T-cell (primary cell): Measurements from ENCODE around the gene BEAN1. TPM values are rescaled to one million over a fixed set of nuclear protein-coding genes. Genes with fewer than 3 reads are reported as not detected.
"Not testable (repeated sequence)": the region's sequence is repeated elsewhere in the genome, so short reads cannot be mapped to it uniquely, and the experiment has no call there.

Source experiments
- ATAC-seq, 4 experiments: fragments of 200-7000 bp in 3 of 4; fragments of 150-1000 bp in 1 of 4; cut with Tn5 transposase; replicated peaks in 1 of 4; 1 replicate in 3 of 4; 2 replicates in 1 of 4; pipeline ENCODE4 v1.10.0; 2021; ENCODE audit warnings: moderate library complexity in 3 of 4, mild to moderate bottlenecking in 2 of 4, moderate number of reproducible peaks in 1 of 4
- CTCF ChIA-PET, 2 donors: fragments of 300-600 bp; sonication (Branson Sonifier 250); formaldehyde crosslinking; loops; one replicate each; lab custom pipeline; 2022; ENCODE audit warnings: antibody characterized with exemption in 2 of 2; lab: Charles Lee
- POLR2A ChIA-PET, 2 donors: fragments of 300-600 bp; sonication (Branson Sonifier 250); formaldehyde crosslinking; loops; one replicate each; lab custom pipeline; 2022; ENCODE audit warnings: antibody characterized with exemption in 2 of 2; lab: Charles Lee
- DNase-seq, 35 experiments: peaks; one replicate each; pipeline versions ENCODE4 v3.0.0 to v3.0.0-alpha.2; 2013 to 2023
- H3K27ac ChIP-seq: one replicate; pipeline ENCODE4 v1.5.1; 2013; ENCODE audit warnings: low read length
- H3K27me3 ChIP-seq, 2 experiments: replicated peaks in 1 of 2; 1 replicate in 1 of 2; 2 replicates in 1 of 2; pipeline versions ENCODE4 v1.6.1 to v1.7.0; 2013; ENCODE audit warnings: low read length in 1 of 2, mixed read lengths in 1 of 2; ENCODE audit not compliant: control insufficient read depth in 2 of 2, insufficient read depth in 2 of 2; ENCODE audit errors: extremely low read depth in 1 of 2
- H3K36me3 ChIP-seq, 2 donors: 1 replicate in 1 of 2; 2 replicates in 1 of 2; pipeline versions ENCODE4 v1.6.1 to v1.7.0; 2013; ENCODE audit warnings: low read length in 1 of 2; ENCODE audit not compliant: control insufficient read depth in 2 of 2, insufficient read depth in 1 of 2; ENCODE audit errors: extremely low read depth in 1 of 2
- H3K4me1 ChIP-seq, 2 experiments: 1 replicate in 1 of 2; 2 replicates in 1 of 2; pipeline versions ENCODE4 v1.6.1 to v1.7.0; 2013; ENCODE audit warnings: low read length in 2 of 2, mixed read lengths in 1 of 2; ENCODE audit not compliant: insufficient read depth in 2 of 2, control insufficient read depth in 1 of 2; ENCODE audit errors: extremely low read depth in 1 of 2
- H3K4me3 ChIP-seq, 2 donors: 1 replicate in 1 of 2; 2 replicates in 1 of 2; pipeline versions ENCODE4 v1.5.1 to v1.7.0; 2013; ENCODE audit warnings: mild to moderate bottlenecking in 2 of 2, low read length in 1 of 2, moderate library complexity in 1 of 2; ENCODE audit not compliant: control insufficient read depth in 1 of 2; ENCODE audit errors: extremely low read depth in 1 of 2
- H3K9me3 ChIP-seq: 2 replicates; pipeline ENCODE4 v1.7.0; 2013
- H3K27ac Mint-ChIP-seq, 2 donors: one replicate each; pipeline ENCODE4 v1.8.0; 2020 to 2021; ENCODE audit warnings: mild to moderate bottlenecking in 2 of 2, mixed read lengths in 2 of 2
- H3K27me3 Mint-ChIP-seq, 2 donors: one replicate each; pipeline ENCODE4 v1.8.0; 2021 to 2022; ENCODE audit warnings: mixed read lengths in 2 of 2
- H3K36me3 Mint-ChIP-seq: one replicate; pipeline ENCODE4 v1.8.0; 2021; ENCODE audit warnings: mixed read lengths
- H3K4me1 Mint-ChIP-seq, 3 donors: one replicate each; pipeline ENCODE4 v1.8.0; 2020 to 2022; ENCODE audit warnings: mixed read lengths in 3 of 3, mild to moderate bottlenecking in 1 of 3
- H3K4me3 Mint-ChIP-seq, 3 donors: one replicate each; pipeline ENCODE4 v1.8.0; 2020 to 2022; ENCODE audit warnings: mild to moderate bottlenecking in 3 of 3, mixed read lengths in 3 of 3, moderate library complexity in 3 of 3
- H3K9me3 Mint-ChIP-seq, 3 donors: one replicate each; pipeline ENCODE4 v1.8.0; 2020 to 2022; ENCODE audit warnings: mixed read lengths in 3 of 3
- WGBS: methylation state at CpG from one replicate; pipeline ENCODE4 v1.1.5; 2013; ENCODE audit warnings: missing lambda C conversion rate; ENCODE audit not compliant: insufficient coverage; 5-methylcytosine and 5-hydroxymethylcytosine counted together
- total RNA-seq, 35 experiments: library from RNA in 6 of 35; stranded (reverse) in 6 of 35; fragments of 120-200 nt in 1 of 35; gene quantifications; one replicate each; pipeline versions ENCODE4 v1.2.1 to v1.2.4 and lab custom pipeline; 2013 to 2026

BEAN1 gene
- total RNA-seq, 5 donors from 2014 or later (not counting 1 experiment from before 2014, with no cell fraction given), result not detected

DNA sequence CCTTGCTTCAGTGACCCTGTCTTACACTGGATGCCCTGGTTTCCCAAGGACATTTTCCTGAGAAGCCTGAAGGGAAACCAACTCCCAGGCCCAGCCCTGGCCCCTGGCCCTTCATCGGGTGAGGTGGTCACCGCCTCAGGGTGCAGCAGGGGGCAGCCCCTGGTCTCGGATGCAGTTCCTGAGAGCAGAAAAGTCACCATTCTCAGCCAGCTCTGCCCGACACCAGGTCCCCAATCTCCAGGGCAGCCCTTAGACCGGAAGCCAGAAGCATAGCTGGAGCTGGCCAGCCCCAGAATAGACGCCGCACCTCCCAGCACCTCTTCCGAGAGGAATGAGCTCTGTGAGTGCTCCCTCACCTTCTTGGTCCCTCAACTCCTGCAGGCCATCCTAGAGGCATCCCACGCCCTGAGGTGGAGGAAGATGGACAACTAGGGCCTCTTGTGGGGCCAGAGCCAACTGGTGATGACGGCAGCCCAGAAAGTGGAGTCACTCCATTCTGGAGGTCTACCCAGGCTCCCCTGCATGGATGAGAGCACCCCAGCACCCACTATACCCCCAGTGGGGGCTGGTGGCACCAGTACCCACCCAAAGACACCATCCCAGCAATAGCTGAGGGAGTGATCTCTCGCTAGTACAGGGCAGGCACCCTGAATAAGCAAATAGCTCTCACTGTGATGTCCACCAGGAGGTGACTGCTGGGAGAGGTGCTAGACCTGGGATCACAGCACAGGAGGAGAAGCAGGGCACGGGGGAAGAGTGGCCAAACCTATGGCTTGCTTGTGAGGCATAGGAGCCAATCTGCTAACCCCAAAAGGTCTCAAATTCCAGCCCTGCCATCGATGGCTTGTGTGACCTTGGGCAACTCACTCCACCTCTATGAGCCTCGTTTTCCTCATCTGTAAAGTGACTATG is 66.7 kb downstream of the BEAN1 start:
- no peak overlapping the region for H3K27ac ChIP-seq
- Mint-ChIP-seq H3K4me3 (no peak overlapping the region), H3K36me3 (no peaks in the 10 kb centered on the region), H3K27me3 (no peaks in the 10 kb centered on the region), H3K4me1 (no peaks in the 10 kb centered on the region), H3K27ac (no peak overlapping the region), H3K9me3 (no peaks in the 10 kb centered on the region)
- no peak overlapping the region for H3K4me3 ChIP-seq
- no peaks in the 10 kb centered on the region for H3K9me3 ChIP-seq
- DNase-seq (peak in 1 of 35 experiments; percentile 14), ATAC-seq (no peak)
- peaks cover 0 to 2% of the 10 kb centered on the region in 2 experiments for H3K27me3 ChIP-seq
- 89% methylated on average over 9 of the region's 14 CpGs for WGBS
- ChIA-PET CTCF (no interaction called here), POLR2A (no interaction called here)
- no peaks in the 10 kb centered on the region for H3K36me3 ChIP-seq
- no peaks in the 10 kb centered on the region for H3K4me1 ChIP-seq

DNA sequence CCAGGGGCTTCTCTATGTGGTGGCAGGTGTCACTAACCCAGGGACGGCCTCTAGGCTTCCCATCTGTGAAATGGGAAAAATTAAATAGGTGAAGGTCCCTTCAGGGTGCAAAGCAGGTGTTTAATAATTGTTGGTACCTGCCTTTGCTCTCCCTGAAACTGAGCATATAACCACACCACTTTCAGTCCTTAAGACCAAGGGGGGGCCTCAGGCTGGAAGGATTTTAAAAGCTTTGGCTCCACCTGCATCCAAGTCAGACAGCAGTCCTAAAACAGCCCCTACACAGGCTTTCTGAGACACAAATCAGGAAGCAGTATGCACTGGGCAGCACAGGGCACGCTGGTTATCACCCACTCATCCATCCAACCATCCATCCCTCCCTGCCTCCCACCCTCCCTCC is 67.8 kb downstream of the BEAN1 start:
- Mint-ChIP-seq H3K36me3 (no peaks in the 10 kb centered on the region), H3K9me3 (no peaks in the 10 kb centered on the region), H3K4me3 (no peak overlapping the region), H3K27me3 (no peaks in the 10 kb centered on the region), H3K27ac (no peak overlapping the region), H3K4me1 (no peaks in the 10 kb centered on the region)
- ATAC-seq, result no peak
- H3K36me3 ChIP-seq, result no peaks in the 10 kb centered on the region
- WGBS, result 100% methylated on average over 1 of the region's 2 CpGs
- DNase-seq, result peak in 2 of 35 experiments; percentile 4 to 5
- no peaks in the 10 kb centered on the region for H3K9me3 ChIP-seq
- H3K27ac ChIP-seq, result no peak overlapping the region
- H3K4me1 ChIP-seq, result no peaks in the 10 kb centered on the region
- ChIA-PET CTCF (no interaction called here), POLR2A (no interaction called here)
- peaks cover 0 to 2% of the 10 kb centered on the region in 2 experiments for H3K27me3 ChIP-seq
- H3K4me3 ChIP-seq, result no peak overlapping the region

DNA sequence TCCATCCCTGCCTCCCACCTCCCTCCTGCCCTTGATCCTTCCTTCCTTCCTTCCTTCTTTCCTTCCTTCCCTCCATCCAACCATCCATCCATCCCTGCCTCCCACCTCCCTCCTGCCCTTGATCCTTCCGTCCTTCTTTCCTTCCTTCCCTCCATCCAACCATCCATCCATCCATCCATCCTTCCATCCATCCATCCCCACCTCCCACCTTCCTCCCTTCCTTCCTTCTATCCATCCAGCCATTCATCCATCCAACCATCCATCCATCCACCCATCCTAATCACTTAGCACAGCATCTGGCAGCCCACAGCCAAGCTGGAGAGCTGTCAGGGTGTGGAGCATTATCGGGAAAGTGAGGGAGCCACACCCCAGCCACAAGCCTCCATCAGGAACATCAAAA is 68.3 kb downstream of the BEAN1 start:
- Histone ChIP-seq H3K4me3 (no peak overlapping the region), H3K9me3 (no peaks in the 10 kb centered on the region), H3K36me3 (no peaks in the 10 kb centered on the region), H3K4me1 (no peaks in the 10 kb centered on the region), H3K27ac (no peak overlapping the region), H3K27me3 (peaks cover 0 to 2% of the 10 kb centered on the region in 2 experiments)
- CTCF ChIA-PET, result no interaction called here
- 88% methylated on average over 1 of the region's 2 CpGs for WGBS
- H3K9me3 Mint-ChIP-seq, result no peaks in the 10 kb centered on the region
- H3K4me3 Mint-ChIP-seq, result no peak overlapping the region
- H3K27me3 Mint-ChIP-seq, result no peaks in the 10 kb centered on the region
- no peaks in the 10 kb centered on the region for H3K36me3 Mint-ChIP-seq
- POLR2A ChIA-PET, result no interaction called here
- no peaks in the 10 kb centered on the region for H3K4me1 Mint-ChIP-seq
- no peak for ATAC-seq
- no peak for DNase-seq
- H3K27ac Mint-ChIP-seq, result no peak overlapping the region

DNA sequence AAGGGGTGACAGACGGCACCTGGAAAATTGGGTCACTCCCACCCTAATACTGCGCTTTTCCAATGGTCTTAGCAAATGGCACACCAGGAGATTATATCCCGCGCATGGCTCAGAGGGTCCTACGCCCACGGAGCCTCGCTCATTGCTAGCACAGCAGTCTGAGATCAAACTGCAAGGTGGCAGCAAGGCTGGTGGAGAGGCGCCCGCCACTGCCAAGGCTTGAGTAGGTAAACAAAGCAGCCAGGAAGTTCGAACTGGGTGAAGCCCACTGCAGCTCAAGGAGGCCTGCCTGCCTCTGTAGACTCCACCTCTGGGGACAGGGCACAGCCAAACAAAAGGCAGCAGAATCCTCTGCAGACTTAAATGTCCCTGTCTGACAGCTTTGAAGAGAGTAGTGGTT is 69.1 kb downstream of the BEAN1 start:
- 93% methylated on average over 5 of the region's 10 CpGs for WGBS
- H3K27ac ChIP-seq, POLR2A ChIA-PET, H3K27me3 ChIP-seq, H3K4me3 ChIP-seq, H3K4me3 Mint-ChIP-seq, H3K9me3 Mint-ChIP-seq, CTCF ChIA-PET, H3K9me3 ChIP-seq, H3K4me1 ChIP-seq, H3K36me3 ChIP-seq, ATAC-seq, H3K4me1 Mint-ChIP-seq, H3K27ac Mint-ChIP-seq, H3K27me3 Mint-ChIP-seq, H3K36me3 Mint-ChIP-seq: not testable (repeated sequence)
- DNase-seq, result peak in 1 of 35 experiments; percentile 7

DNA sequence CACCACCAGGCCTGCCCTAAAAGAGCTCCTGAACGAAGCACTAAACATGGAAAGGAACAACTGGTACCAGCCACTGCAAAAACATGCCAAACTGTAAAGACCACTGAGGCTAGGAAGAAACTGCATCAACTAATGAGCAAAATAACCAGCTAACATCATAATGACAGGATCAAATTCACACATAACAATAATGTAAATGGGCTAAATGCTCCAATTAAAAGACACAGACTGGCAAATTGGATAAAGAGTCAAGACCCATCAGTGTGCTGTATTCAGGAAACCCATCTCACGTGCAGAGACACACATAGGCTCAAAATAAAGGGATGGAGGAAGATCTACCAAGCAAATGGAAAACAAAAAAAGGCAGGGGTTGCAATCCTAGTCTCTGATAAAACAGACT is 70.8 kb downstream of the BEAN1 start:
- ATAC-seq, DNase-seq, H3K4me1 ChIP-seq, H3K27me3 Mint-ChIP-seq, H3K36me3 ChIP-seq, H3K36me3 Mint-ChIP-seq, H3K27ac ChIP-seq, H3K4me3 Mint-ChIP-seq, H3K9me3 Mint-ChIP-seq, H3K4me1 Mint-ChIP-seq, H3K9me3 ChIP-seq, CTCF ChIA-PET, H3K4me3 ChIP-seq, H3K27ac Mint-ChIP-seq, H3K27me3 ChIP-seq, POLR2A ChIA-PET: not testable (repeated sequence)
- 67% methylated on average over 1 of the region's 2 CpGs for WGBS

DNA sequence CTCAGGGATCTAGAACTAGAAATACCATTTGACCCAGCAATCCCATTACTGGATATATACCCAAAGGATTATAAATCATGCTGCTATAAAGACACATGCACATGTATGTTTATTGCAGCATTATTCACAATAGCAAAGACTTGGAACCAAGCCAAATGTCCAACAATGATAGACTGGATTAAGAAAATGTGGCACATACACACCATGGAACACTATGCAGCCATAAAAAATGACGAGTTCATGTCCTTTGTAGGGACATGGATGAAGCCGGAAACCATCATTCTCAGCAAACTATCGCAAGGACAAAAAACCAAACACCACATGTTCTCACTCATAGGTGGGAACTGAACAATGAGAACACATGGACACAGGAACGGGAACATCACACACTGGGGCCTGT is 74.5 kb downstream of the BEAN1 start:
- H3K9me3 ChIP-seq, H3K4me3 ChIP-seq, H3K27ac ChIP-seq, POLR2A ChIA-PET, H3K9me3 Mint-ChIP-seq, H3K4me1 Mint-ChIP-seq, H3K4me3 Mint-ChIP-seq, H3K27me3 ChIP-seq, H3K27me3 Mint-ChIP-seq, H3K36me3 ChIP-seq, ATAC-seq, H3K27ac Mint-ChIP-seq, H3K4me1 ChIP-seq, H3K36me3 Mint-ChIP-seq, DNase-seq: not testable (repeated sequence)
- CTCF ChIA-PET, result interaction anchor here in 1 of 2 donors (0.7 kb wide), 1 partner anchor 66 kb away, joined by 3 read pairs; no protein-coding TSS in a partner anchor
- no CpG with 5 or more reads among the region's 4 CpGs for WGBS
